Stimulated activated CD4-positive, alpha-beta T cell treated with anti-CD3 and anti-CD28 coated beads, Interleukin-1b, Interleukin-23, amount 100 ng/mL, for 1 hour (primary cell): Measurements from ENCODE around the gene CHERP.

Experiments used
- DNase-seq, 2 donors: peaks; one replicate each; pipeline ENCODE4 v3.0.0-alpha.2; 2020; ENCODE audit warnings: low read depth in 2 of 2

Gene CHERP

DNA sequence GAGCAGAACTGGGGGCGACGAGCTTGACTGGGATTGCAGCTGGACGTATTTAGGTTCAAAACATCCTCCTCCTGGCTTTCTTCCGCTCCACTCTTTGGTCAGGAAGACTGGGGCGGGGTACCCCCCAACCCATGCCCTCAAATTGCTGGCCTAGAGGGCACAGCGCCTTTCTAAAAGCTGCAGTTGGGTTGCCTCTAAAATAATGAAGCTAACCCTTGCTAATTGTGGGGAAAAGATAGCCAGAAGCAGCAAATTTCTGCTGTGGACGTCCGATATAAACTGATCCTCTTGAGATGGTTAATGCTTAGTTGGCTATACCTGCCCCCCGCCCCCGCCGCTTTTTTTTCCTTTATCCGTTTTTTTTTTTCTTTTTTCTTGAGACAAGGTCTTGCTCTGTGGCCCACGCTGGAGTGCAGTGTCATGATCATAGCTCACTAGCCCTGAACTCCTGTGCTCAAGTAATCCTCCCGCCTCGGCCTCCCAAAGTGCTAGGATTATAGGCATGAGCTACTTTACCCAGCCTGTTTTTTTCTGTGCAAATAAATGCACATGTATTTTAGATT is 754 bp upstream of the CHERP start:
- no peak for DNase-seq

DNA sequence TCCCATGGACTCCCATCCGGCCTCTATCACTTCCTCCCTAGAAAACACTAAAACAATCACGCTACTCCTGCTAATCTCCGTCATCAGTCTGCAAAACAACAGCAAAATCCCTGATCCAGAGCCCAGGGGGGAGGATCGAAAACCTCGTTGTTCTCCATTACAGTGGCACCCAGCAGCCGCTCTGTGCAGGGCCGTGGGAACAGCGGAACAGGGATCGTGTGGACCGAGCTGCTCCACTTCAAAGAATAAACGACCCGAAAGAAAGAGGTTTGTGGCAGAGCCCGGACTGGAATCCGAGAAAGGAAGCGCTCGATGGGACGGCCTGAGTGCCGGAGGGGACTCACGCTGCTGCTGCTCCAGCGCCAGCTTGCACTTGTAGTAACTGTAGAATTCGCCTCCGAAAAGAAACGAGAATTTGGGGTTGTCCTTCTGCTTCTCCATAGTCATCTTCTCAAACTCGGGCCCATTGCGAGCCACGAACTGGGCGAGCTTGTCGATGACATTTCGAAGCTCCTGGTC is 652 bp downstream of the CHERP start:
- DNase-seq, result no peak

DNA sequence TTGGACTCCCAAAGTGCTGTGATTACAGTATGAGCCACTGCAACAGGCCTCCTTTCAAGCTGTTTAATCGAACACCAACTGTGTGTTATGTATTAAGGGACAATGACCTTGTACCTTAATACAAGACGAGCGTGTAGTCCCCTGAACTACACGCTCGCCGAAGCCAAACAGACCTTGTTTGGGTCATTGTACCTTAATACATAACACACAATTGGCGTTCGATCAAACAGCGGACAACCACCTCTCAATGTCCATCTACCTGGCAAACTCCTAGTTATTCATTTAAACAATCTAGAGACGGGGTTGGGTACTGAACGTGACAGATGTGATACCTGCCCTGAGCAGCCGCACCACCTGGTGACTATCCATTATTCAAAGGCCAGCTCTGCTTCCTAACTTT is 1.3 kb downstream of the CHERP start:
- DNase-seq, result no peak

- DNase-seq, result no peak
Observed at GRCh38 chr19:16537111-16537510, 5.1 kb downstream of the CHERP start.

DNA sequence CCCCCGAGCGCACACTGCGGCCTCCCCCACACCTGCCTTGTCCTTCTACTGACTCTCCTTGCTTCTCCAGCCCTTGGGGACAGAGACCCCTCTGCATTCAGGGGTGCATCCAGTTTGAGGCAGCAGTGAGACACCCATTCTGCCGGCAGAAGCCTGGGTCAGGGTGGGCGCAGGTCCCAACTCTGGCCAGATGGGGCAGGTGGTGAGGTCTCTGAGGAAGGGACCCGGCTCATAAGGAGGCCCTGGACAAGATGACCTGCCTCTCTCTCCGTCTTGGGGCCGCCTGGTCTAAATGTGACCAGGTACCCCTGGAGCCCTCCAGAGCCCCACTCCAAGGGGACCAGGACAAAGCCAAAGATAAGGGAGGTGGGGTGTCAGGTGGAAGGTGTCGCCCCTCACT is 6.1 kb downstream of the CHERP start:
- no peak for DNase-seq

- no peak for DNase-seq
Observed at GRCh38 chr19:16535381-16535780, 6.9 kb downstream of the CHERP start.

GRCh38 chr19:16532440-16533234 is 9.6 kb downstream of the CHERP start:
- no peak for DNase-seq

- DNase-seq, result no peak
Observed at GRCh38 chr19:16531380-16531669, 10.9 kb downstream of the CHERP start.

GRCh38 chr19:16530540-16531379 is 11.5 kb downstream of the CHERP start:
- DNase-seq, result no peak

- no peak for DNase-seq
Observed at GRCh38 chr19:16529466-16530144, 12.6 kb downstream of the CHERP start.

DNA sequence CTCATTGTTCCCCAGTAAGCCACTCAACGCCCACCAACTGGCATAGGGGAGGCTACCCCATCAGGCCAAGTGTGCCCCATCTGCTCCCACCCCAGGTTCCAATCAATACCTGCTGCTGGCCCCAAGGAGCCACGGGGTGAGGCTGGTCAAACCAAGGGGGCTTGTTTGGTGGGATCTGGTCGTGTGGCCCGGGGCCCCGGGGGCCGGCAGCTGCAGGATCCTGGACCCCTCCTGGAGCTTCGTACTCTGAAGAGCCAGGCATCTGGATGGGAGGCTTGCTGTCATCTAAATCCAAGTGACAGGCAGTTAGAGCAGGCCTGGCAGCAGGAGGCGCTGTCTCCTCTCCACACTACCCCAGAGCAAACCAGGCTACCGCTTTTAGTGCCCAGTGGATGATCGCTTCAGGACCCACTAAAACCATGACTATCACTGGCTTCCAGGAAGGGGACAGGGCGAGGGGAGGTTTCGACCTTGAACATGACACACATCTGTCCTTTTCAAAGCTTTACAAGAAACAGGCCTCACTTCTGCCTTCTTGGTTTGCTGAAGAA is 14.2 kb downstream of the CHERP start:
- peak in 1 of 2 donors; percentile 15 for DNase-seq

- DNase-seq, result no peak
Observed at GRCh38 chr19:16527334-16527935, 14.8 kb downstream of the CHERP start.

DNA sequence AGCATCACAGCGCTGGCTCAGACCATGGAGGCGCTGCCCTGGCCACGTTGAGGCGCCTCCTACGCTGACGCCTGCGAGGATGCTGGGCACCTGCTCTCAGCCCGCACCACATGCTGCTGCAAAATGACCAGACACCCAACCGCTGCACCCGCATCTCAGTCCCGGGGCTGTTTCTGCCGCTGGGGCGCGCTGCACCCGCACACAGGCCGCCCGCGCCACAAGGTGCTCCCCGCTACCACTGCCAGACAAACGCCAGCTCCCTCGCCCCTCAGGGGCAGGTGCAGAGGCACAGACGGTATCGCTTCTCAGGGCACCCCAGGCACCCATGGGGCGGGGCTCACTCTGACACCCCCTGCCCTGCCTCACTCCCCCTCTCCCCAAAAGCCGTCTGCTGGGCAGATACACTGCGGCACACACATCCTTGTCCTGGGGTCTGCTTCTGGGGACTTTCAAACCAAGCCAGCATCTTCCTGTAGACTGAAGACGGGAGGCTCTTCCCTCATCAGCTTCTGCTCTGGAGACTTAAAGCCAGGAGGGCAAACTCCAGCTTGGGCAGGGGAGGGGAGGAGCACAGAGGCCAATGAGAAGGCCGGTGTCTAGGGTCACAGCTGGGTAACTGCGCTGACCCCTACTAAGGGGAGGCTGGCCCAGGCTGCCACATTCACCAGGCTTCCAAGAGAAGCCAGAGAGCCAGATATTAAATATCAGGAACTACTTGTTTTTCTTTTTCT is 16.3 kb downstream of the CHERP start:
- no peak for DNase-seq

GRCh38 chr19:16524991-16525734 is 17.1 kb downstream of the CHERP start:
- DNase-seq, result no peak

GRCh38 chr19:16522559-16523377 is 19.5 kb downstream of the CHERP start:
- DNase-seq, result no peak

GRCh38 chr19:16521715-16522289 is 20.4 kb downstream of the CHERP start:
- no peak for DNase-seq

DNA sequence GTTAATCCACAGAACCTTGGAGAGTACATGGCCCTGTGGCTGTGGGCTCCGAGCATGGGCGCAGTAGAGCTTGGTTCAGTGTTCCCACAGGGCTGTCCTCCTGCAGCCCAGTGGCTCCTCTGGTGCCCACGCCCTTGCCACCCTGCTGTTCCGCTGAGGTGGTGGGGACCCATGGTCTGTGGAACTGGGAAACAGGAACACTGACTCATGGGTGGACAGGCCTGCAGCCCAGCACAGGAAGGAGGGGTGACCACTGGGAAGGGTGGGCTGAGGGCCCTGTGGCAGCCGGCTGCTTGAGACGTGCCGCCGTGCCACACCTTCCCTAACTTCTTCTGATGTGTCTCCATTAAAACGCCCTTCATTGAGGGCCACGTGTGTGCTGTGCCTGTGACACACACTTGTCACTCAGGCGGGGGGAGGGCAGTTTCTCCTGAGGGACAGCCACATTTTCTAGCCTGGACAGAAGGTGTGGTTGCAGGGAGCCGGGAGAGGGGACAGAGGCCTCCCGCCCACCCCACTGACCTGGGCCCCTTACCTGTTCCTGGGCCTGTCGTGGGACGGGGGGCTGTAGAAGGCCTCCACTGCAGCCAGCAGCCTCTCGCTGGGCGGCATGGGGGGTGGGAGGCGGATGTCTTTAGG is 21.1 kb downstream of the CHERP start:
- DNase-seq, result no peak
